22Rv1 (cell line): ENCODE measurements around the gene PFN2.

Experiments used
- H3K27ac ChIP-seq: fragments of 450-650 bp; 2 replicates; pipeline ENCODE4 v1.5.1; 2017
- ZFX ChIP-seq: fragments of 450-650 bp; IDR thresholded peaks from 2 replicates; pipeline ENCODE4 v1.6.1; 2017; ENCODE audit warnings: antibody characterized with exemption, borderline replicate concordance
- TF ChIP-seq, protein P1 (sequence below): fragments of 450-650 bp; IDR thresholded peaks from 2 replicates; pipeline ENCODE4 v1.5.1; 2017; ENCODE audit warnings: mild to moderate bottlenecking

PFN2 gene, protein sequence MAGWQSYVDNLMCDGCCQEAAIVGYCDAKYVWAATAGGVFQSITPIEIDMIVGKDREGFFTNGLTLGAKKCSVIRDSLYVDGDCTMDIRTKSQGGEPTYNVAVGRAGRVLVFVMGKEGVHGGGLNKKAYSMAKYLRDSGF

DNA sequence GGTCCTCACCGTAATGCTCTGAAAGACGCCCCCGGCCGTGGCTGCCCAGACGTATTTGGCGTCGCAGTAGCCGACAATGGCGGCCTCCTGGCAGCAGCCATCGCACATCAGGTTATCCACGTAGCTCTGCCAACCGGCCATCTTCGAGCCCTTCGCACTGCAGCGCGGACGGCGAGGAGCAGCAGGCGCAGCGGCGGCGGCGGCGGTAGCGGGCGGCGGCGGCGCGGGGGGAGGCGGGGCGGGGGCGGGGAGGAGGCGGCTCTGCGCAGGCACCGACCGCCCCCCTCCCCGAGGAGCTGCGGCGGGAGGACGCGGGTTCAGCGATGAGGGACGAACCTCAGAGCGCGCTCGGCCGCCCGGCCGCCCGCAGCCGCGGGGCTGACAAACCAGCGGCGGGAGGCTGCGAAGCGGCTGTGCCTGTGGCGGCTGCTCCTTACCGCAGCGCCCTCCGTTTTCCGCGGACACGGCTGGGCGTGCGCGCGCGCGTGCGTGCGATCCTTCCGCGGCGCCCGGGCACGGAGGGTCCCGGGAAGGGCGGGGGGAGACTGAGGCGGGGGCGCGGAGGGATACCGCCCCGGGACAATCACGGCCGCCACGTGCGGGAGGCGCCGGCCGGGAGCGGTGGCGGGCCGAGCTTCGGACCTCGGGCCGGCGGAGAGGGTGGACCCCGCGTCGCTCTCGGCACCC is at the start of gene PFN2:
Gene PFN2 (minus strand): TSS at position 180 of the 687 bp plus-strand sequence. CDS start 39 bp downstream, at position 141.
- peak within 1 kb of the TSS; percentile 85 for H3K27ac ChIP-seq
- TF ChIP-seq, protein P1, sequence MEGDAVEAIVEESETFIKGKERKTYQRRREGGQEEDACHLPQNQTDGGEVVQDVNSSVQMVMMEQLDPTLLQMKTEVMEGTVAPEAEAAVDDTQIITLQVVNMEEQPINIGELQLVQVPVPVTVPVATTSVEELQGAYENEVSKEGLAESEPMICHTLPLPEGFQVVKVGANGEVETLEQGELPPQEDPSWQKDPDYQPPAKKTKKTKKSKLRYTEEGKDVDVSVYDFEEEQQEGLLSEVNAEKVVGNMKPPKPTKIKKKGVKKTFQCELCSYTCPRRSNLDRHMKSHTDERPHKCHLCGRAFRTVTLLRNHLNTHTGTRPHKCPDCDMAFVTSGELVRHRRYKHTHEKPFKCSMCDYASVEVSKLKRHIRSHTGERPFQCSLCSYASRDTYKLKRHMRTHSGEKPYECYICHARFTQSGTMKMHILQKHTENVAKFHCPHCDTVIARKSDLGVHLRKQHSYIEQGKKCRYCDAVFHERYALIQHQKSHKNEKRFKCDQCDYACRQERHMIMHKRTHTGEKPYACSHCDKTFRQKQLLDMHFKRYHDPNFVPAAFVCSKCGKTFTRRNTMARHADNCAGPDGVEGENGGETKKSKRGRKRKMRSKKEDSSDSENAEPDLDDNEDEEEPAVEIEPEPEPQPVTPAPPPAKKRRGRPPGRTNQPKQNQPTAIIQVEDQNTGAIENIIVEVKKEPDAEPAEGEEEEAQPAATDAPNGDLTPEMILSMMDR, result no peak; the same call in 1 of the 2 replicates
- TF ChIP-seq ZFX, result no peak

DNA sequence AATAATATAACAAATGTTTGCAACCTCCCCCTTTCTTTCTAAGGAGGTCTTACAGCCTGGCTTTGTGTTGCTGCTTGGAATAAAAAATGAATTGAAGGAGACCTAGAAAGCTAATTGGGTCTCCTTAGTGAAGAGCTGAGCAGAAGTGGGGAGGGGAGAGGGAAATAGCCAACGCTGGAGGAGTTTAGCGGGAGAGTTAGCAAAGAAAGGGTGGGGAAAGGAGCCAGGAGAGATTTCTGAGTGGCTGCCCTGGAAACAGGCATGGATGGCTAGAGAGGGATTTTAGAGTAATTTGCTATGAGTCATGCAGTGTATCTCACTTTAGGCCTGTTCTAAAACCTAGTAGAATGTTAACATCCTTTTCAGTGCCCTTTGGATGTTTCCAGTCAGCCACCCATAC is 45.2 kb upstream of the PFN2 start:
- H3K27ac ChIP-seq, result no peak overlapping the region
- TF ChIP-seq, protein P1, result no peak
- TF ChIP-seq ZFX, result no peak

DNA sequence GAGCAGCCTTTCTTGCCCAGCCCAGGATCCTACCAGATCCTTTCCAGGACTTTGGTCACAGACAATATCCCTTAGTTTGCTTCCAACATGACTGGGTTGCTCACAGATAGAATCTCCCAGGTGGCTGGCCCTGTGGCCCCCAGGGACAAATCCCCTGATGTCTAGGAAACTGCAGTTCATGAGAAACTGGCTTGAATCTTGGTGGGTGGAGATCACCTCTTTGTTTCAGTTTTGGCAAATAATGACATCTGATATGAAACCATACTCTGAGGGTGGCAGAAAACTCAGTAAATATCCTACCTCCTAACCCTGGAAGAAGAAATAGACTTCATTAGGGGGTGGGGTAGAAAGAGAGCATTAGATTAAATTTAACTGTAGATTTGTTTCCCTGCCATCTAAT is 44.1 kb upstream of the PFN2 start:
- TF ChIP-seq ZFX, result no peak
- TF ChIP-seq, protein P1, result no peak
- H3K27ac ChIP-seq, result no peak overlapping the region

DNA sequence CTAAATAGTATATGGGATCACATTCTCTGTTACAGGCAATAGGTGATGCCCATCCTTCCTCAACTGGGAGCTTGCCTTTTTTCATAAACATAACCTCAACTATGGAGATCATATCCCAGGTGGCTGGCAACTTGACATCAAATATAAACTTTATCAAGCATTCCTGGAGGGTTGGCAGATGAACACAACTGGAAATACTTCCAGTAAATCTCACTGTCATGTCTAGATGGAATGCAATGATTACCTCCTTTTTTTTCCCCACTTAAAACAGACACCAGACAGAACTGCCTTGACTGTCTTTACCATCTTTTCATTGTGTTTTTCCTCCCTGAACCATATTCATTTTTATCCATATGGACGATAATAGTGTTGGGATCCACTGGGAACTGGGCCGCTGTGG is 43.1 kb upstream of the PFN2 start:
- H3K27ac ChIP-seq, result no peak overlapping the region
- TF ChIP-seq, protein P1, result no peak
- TF ChIP-seq ZFX, result no peak

DNA sequence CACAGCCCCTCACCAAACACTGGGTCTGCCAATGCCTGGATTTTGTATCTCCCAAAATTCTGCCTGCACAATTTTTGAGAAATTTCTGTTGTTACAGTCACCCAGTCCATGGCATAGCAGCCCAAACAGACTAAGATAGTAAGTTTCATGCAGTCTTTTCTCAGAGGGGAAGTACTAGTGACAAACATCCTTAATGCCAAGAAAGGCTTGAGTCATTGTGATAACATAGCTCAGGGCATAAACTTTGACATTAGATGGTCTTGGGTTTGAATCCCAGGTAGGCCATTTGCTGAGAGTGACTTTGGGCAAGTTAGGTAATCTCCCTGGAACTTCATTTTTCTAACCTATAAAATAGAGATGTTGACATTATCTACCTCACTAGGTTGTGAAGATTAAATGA is 36.1 kb upstream of the PFN2 start:
- no peak overlapping the region for H3K27ac ChIP-seq
- TF ChIP-seq, protein P1, result no peak
- no peak for TF ChIP-seq ZFX

DNA sequence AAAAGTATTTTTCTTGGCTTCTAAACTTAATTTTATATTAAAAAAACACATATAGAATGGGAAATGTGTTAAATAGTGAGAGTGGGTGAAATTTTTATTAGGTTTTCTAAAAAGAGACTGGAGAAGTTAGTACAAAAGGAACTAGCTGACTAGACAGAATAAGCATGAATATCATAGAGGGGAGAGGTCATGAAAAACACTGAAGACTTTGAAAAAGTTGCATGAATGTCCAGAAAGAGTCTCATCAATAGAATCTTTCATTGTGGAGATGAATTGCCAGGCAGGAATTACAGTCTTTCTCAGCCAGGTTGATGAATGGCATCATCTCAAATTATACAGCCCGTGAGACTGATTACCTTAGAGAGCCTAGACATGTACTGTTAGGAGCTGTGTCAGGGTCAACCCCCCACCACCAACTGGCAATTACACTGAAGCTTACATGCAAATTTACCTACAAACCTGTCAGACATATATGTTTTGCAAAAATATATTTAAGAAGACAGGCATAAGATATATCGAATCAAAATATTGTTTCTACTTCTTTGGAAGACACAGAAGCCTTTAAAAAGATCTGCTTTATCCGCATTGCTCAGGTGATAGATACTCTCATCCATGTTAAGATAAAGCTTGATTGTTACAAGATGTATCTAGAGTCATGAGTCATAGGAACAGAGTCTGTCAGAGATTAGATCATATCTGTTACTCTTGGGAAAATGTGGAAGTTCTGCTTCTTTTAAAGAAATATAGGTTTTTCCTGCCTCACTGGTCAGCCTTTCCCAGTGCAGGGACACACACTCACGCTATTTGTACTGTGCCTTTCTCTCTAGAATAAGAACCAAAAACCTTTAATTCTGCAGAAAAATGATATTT is 34.8 kb upstream of the PFN2 start:
- no peak overlapping the region for H3K27ac ChIP-seq
- TF ChIP-seq ZFX, result no peak
- TF ChIP-seq, protein P1, result no peak
